Osteocyte (in vitro differentiated cells): ENCODE data around the gene ALB. TPM values are rescaled to one million over a fixed set of nuclear protein-coding genes. Genes with fewer than 3 reads are reported as not detected.

Experiments used
- DNase-seq: peaks from one replicate; pipeline ENCODE4 v3.0.0; 2021; ENCODE audit warnings: mixed read lengths; ENCODE audit not compliant: unreplicated experiment; ENCODE audit errors: extremely low spot score
- H3K27ac Mint-ChIP-seq: one replicate; pipeline ENCODE4 v1.8.0; 2021; ENCODE audit warnings: mild to moderate bottlenecking, mixed read lengths; ENCODE audit not compliant: unreplicated experiment
- H3K27me3 Mint-ChIP-seq: one replicate; pipeline ENCODE4 v1.8.0; 2021; ENCODE audit warnings: mixed read lengths; ENCODE audit not compliant: unreplicated experiment
- H3K36me3 Mint-ChIP-seq: one replicate; pipeline ENCODE4 v1.8.0; 2021; ENCODE audit warnings: mixed read lengths; ENCODE audit not compliant: unreplicated experiment
- H3K4me1 Mint-ChIP-seq: one replicate; pipeline ENCODE4 v1.8.0; 2021; ENCODE audit warnings: mixed read lengths; ENCODE audit not compliant: unreplicated experiment
- H3K4me3 Mint-ChIP-seq: one replicate; pipeline ENCODE4 v1.8.0; 2021; ENCODE audit warnings: mild to moderate bottlenecking, moderate library complexity, mixed read lengths; ENCODE audit not compliant: unreplicated experiment
- H3K9me3 Mint-ChIP-seq: one replicate; pipeline ENCODE4 v1.8.0; 2021; ENCODE audit warnings: mixed read lengths; ENCODE audit not compliant: unreplicated experiment
- total RNA-seq: library from RNA; stranded (reverse); gene quantifications from 2 replicates; pipeline ENCODE4 v1.2.1, GENCODE V29; 2021
- TF ChIP-seq, protein P1 (sequence below): fragments of 200-600 bp; sonication (generic); IDR thresholded peaks from 2 replicates; pipeline ENCODE4 v1.5.0; 2021; ENCODE audit warnings: antibody characterized with exemption, mild to moderate bottlenecking, moderate library complexity

The ALB gene
- total RNA-seq, 1 donor from 2014 or later, result not detected

DNA sequence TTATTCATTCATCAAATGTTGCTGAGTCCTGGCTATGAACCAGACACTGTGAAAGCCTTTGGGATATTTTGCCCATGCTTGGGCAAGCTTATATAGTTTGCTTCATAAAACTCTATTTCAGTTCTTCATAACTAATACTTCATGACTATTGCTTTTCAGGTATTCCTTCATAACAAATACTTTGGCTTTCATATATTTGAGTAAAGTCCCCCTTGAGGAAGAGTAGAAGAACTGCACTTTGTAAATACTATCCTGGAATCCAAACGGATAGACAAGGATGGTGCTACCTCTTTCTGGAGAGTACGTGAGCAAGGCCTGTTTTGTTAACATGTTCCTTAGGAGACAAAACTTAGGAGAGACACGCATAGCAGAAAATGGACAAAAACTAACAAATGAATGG, 30.2 kb downstream of the ALB start:
- no peaks in the 10 kb centered on the region for H3K36me3 Mint-ChIP-seq
- peaks cover 61% of the 10 kb centered on the region for H3K27me3 Mint-ChIP-seq
- no peaks in the 10 kb centered on the region for H3K9me3 Mint-ChIP-seq
- H3K4me3 Mint-ChIP-seq, result no peak overlapping the region
- no peak for DNase-seq
- H3K4me1 Mint-ChIP-seq, result no peaks in the 10 kb centered on the region
- TF ChIP-seq, protein P1, sequence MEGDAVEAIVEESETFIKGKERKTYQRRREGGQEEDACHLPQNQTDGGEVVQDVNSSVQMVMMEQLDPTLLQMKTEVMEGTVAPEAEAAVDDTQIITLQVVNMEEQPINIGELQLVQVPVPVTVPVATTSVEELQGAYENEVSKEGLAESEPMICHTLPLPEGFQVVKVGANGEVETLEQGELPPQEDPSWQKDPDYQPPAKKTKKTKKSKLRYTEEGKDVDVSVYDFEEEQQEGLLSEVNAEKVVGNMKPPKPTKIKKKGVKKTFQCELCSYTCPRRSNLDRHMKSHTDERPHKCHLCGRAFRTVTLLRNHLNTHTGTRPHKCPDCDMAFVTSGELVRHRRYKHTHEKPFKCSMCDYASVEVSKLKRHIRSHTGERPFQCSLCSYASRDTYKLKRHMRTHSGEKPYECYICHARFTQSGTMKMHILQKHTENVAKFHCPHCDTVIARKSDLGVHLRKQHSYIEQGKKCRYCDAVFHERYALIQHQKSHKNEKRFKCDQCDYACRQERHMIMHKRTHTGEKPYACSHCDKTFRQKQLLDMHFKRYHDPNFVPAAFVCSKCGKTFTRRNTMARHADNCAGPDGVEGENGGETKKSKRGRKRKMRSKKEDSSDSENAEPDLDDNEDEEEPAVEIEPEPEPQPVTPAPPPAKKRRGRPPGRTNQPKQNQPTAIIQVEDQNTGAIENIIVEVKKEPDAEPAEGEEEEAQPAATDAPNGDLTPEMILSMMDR, result peak; percentile 55
- H3K27ac Mint-ChIP-seq, result no peak overlapping the region

DNA sequence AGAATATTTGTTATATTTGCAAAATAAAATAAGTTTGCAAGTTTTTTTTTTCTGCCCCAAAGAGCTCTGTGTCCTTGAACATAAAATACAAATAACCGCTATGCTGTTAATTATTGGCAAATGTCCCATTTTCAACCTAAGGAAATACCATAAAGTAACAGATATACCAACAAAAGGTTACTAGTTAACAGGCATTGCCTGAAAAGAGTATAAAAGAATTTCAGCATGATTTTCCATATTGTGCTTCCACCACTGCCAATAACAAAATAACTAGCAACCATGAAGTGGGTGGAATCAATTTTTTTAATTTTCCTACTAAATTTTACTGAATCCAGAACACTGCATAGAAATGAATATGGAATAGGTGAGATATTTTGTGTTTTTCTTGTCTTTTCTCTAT, 31.9 kb downstream of the ALB start, which contains the start of gene AFP:
Gene AFP (plus strand): TSS at position 238 of the 400 bp plus-strand sequence. CDS start 42 bp downstream, at position 280.
- H3K27me3 Mint-ChIP-seq, result peaks cover 57% of the 10 kb centered on the region
- no peaks in the 10 kb centered on the region for H3K36me3 Mint-ChIP-seq
- TF ChIP-seq, protein P1, result no peak
- H3K4me1 Mint-ChIP-seq, result no peaks in the 10 kb centered on the region
- DNase-seq, result no peak
- no peaks in the 10 kb centered on the region for H3K9me3 Mint-ChIP-seq
- H3K4me3 Mint-ChIP-seq, result no peak within 1 kb of the TSS
- no peak within 1 kb of the TSS for H3K27ac Mint-ChIP-seq

DNA sequence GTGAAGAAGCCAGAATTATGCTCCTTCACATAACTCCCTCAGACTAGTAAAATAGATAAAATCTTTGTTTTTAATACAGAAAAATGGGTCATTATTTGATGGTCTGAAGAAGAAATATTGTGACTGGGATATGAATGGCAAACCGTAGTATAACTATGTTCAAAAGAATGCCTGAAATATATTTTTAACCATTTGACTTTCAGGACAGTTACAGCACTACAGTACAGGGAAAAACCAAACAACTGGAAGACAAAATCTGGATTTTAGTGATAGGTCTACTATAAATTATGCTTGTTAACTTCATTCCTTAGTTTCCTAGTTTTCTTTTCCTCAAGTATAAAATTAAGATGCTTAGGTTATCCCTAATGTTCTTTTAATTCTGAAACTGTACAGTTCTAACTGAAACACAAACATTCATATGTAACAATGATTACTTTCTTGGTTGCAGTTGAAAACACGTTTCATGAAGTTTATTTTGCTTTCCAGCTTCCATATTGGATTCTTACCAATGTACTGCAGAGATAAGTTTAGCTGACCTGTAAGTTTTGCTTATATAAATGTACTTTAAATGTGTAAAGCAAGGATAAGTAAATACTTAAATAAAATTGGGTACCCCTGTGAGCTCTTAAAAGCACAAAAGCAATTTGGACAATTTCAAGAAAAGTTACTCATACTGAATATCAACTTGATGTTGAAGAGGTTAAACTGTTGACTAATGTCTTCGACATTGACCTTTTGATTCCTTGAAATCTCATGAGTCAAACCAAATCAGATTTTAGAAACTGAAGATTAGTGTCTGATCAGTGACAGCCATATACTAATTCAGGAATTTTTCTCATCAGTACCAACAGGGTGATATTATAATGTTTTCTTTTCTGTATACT, 32.8 kb downstream of the ALB start:
- Mint-ChIP-seq H3K9me3 (no peaks in the 10 kb centered on the region), H3K4me3 (no peak overlapping the region), H3K4me1 (no peaks in the 10 kb centered on the region), H3K27ac (no peak overlapping the region), H3K36me3 (no peaks in the 10 kb centered on the region), H3K27me3 (peaks cover 59% of the 10 kb centered on the region)
- TF ChIP-seq, protein P1, result no peak
- no peak for DNase-seq

DNA sequence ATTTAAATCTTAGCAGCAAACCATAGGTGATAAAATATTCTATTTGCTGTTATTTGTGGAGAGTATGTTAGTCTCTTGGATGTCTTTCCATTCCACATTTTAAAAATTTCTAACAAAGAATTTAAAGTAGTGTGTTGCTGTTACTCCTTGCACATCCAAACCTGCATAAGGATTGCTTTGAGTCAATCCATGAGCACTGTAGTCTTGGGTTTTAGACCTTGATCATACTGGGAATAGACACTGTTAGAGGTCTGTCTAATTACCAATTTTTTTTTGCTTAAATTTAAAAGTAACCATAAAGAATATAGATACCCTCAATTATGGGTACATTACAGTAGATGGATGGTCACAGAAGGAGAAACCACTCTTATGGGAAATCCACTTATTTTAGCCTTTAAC, 33.5 kb downstream of the ALB start:
- TF ChIP-seq, protein P1, result no peak
- no peaks in the 10 kb centered on the region for H3K36me3 Mint-ChIP-seq
- no peak for DNase-seq
- H3K4me3 Mint-ChIP-seq, result no peak overlapping the region
- peaks cover 62% of the 10 kb centered on the region for H3K27me3 Mint-ChIP-seq
- H3K4me1 Mint-ChIP-seq, result no peaks in the 10 kb centered on the region
- H3K9me3 Mint-ChIP-seq, result no peaks in the 10 kb centered on the region
- no peak overlapping the region for H3K27ac Mint-ChIP-seq

DNA sequence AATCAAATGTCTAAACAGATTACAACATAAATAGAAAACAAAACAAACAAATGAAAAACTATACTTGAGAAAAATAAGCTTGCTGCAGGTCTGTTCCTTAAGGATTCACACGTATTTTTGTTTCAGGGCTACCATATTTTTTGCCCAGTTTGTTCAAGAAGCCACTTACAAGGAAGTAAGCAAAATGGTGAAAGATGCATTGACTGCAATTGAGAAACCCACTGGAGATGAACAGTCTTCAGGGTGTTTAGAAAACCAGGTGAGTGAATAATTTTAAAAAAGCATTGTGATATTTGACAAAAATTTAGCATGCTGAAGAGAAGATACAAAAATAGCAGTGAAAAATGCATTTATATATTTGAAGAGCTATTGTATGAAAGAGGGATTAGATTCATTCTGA, 34.0 kb downstream of the ALB start:
- Mint-ChIP-seq H3K4me3 (no peak overlapping the region), H3K36me3 (no peaks in the 10 kb centered on the region), H3K27ac (no peak overlapping the region), H3K9me3 (no peaks in the 10 kb centered on the region), H3K4me1 (no peaks in the 10 kb centered on the region), H3K27me3 (peaks cover 61% of the 10 kb centered on the region)
- no peak for DNase-seq
- TF ChIP-seq, protein P1, result no peak
